ENCODE data around the gene TRIM65.
A peak's percentile ranks its signal among the peaks of the same experiment; 100 is the strongest.

- TF ChIP-seq CTCF (CRISPR knock-in tag; IDR thresholded peaks at IDR 0.05): peak; percentile 72
- no peak for TF ChIP-seq ZBTB26 (CRISPR knock-in tag; IDR thresholded peaks at IDR 0.05; ENCODE audit: borderline replicate concordance)
- TF ChIP-seq SP2 (CRISPR knock-in tag; IDR thresholded peaks at IDR 0.05): no peak
Observed at GRCh38 chr17:75891605-75892555, 4.9 kb downstream of the TRIM65 start.

Data from HepG2 (cell line).